ENCODE measurements around the gene IL2RG. TPM values are rescaled to one million over a fixed set of nuclear protein-coding genes. Genes with fewer than 3 reads are reported as not detected.

Gene IL2RG
- 119 TPM for total RNA-seq

- DNase-seq (ENCODE audit: low read depth in 2 of 3, low spot score in 2 of 3): peak; percentile 66 to 89 (median 83)
Observed at GRCh38 chrX:71111141-71111843, at the start of gene IL2RG. Gene IL2RG, minus strand, starts transcription at chrX:71111577. Its CDS starts 38 bp downstream, at chrX:71111539.

GRCh38 chrX:71160475-71160874 is 49.1 kb upstream of the IL2RG start:
- no peak for DNase-seq (ENCODE audit: low read depth in 2 of 3, low spot score in 2 of 3)

GRCh38 chrX:71159335-71159734 is 48.0 kb upstream of the IL2RG start:
- DNase-seq (ENCODE audit: low read depth in 2 of 3, low spot score in 2 of 3): no peak

- DNase-seq (ENCODE audit: low read depth in 2 of 3, low spot score in 2 of 3): no peak
Observed at GRCh38 chrX:71158603-71159002, 47.2 kb upstream of the IL2RG start.

GRCh38 chrX:71154641-71155040 is 43.3 kb upstream of the IL2RG start:
- no peak for DNase-seq (ENCODE audit: low read depth in 2 of 3, low spot score in 2 of 3)

GRCh38 chrX:71154196-71154595 is 42.8 kb upstream of the IL2RG start:
- no peak for DNase-seq (ENCODE audit: low read depth in 2 of 3, low spot score in 2 of 3)

- DNase-seq (ENCODE audit: low read depth in 2 of 3, low spot score in 2 of 3): no peak
Observed at GRCh38 chrX:71151366-71151765, 40.0 kb upstream of the IL2RG start.

- DNase-seq (ENCODE audit: low read depth in 2 of 3, low spot score in 2 of 3): no peak
Observed at GRCh38 chrX:71148278-71148663, 36.9 kb upstream of the IL2RG start.

GRCh38 chrX:71147496-71148277 is 36.3 kb upstream of the IL2RG start:
- peak in 1 of 3 donors; percentile 24 for DNase-seq (ENCODE audit: low read depth in 2 of 3, low spot score in 2 of 3)

- DNase-seq (ENCODE audit: low read depth in 2 of 3, low spot score in 2 of 3): no peak
Observed at GRCh38 chrX:71144651-71145050, 33.3 kb upstream of the IL2RG start, which contains the start of gene NLGN3. Gene NLGN3, plus strand, starts transcription at chrX:71144841. Its CDS starts 2,909 bp downstream, at chrX:71147750.

GRCh38 chrX:71143508-71143907 is 32.1 kb upstream of the IL2RG start:
- no peak for DNase-seq (ENCODE audit: low read depth in 2 of 3, low spot score in 2 of 3)

- DNase-seq (ENCODE audit: low read depth in 2 of 3, low spot score in 2 of 3): no peak
Observed at GRCh38 chrX:71140440-71140839, 29.1 kb upstream of the IL2RG start.

- no peak for DNase-seq (ENCODE audit: low read depth in 2 of 3, low spot score in 2 of 3)
Observed at GRCh38 chrX:71131510-71131909, 20.1 kb upstream of the IL2RG start.

GRCh38 chrX:71128915-71129765 is 17.8 kb upstream of the IL2RG start:
- DNase-seq (ENCODE audit: low read depth in 2 of 3, low spot score in 2 of 3): peak; percentile 47 to 75 (median 56)

GRCh38 chrX:71128166-71128833 is 16.9 kb upstream of the IL2RG start:
- no peak for DNase-seq (ENCODE audit: low read depth in 2 of 3, low spot score in 2 of 3)

GRCh38 chrX:71118985-71119535 is 7.7 kb upstream of the IL2RG start:
- DNase-seq (ENCODE audit: low read depth in 2 of 3, low spot score in 2 of 3): no peak

- DNase-seq (ENCODE audit: low read depth in 2 of 3, low spot score in 2 of 3): peak in 2 of 3 donors; percentile 86 to 89
Observed at GRCh38 chrX:71118032-71118984, 6.9 kb upstream of the IL2RG start, which contains the start of gene MED12. Gene MED12, plus strand, starts transcription at chrX:71118596. Its CDS starts 159 bp downstream, at chrX:71118755.

GRCh38 chrX:71117358-71117757 is 6.0 kb upstream of the IL2RG start:
- DNase-seq (ENCODE audit: low read depth in 2 of 3, low spot score in 2 of 3): no peak

- peak in 1 of 3 donors; percentile 50 for DNase-seq (ENCODE audit: low read depth in 2 of 3, low spot score in 2 of 3)
Observed at GRCh38 chrX:71111921-71112431, 599 bp upstream of the IL2RG start.

Data from hematopoietic multipotent progenitor cell (in vitro differentiated cells).